H9 (cell line): ENCODE data around the gene IL15RA. TPM values are rescaled to one million over a fixed set of nuclear protein-coding genes. Genes with fewer than 3 reads are reported as not detected.
A peak's percentile ranks its signal among the peaks of the same experiment; 100 is the strongest.

Experiments
- DNase-seq: peaks from one replicate; pipeline ENCODE4 v3.0.0-alpha.2; 2017
- H2AFZ ChIP-seq: one replicate; pipeline ENCODE4 v1.6.1; 2013; ENCODE audit warnings: mild to moderate bottlenecking, low read length, control low read depth, moderate library complexity
- H2AK5ac ChIP-seq: 2 replicates; pipeline ENCODE4 v1.6.1; 2013; ENCODE audit warnings: low read length, control low read depth, mixed read lengths; ENCODE audit not compliant: insufficient read length
- H2BK120ac ChIP-seq: one replicate; pipeline ENCODE4 v1.6.1; 2013; ENCODE audit warnings: low read depth, mild to moderate bottlenecking, low read length, control low read depth, inconsistent platforms; ENCODE audit not compliant: poor library complexity, severe bottlenecking
- H2BK12ac ChIP-seq: 2 replicates; pipeline ENCODE4 v1.6.1; 2013; ENCODE audit warnings: low read length, control low read depth, mixed read lengths, low read depth; ENCODE audit not compliant: insufficient read length
- H2BK15ac ChIP-seq: 2 replicates; pipeline ENCODE4 v1.6.1; 2013; ENCODE audit warnings: low read depth, low read length, control low read depth
- H2BK20ac ChIP-seq: one replicate; pipeline ENCODE4 v1.6.1; 2013; ENCODE audit warnings: low read depth, mild to moderate bottlenecking, low read length, control low read depth, inconsistent platforms; ENCODE audit not compliant: poor library complexity, severe bottlenecking
- H2BK5ac ChIP-seq: 2 replicates; pipeline ENCODE4 v1.6.1; 2013; ENCODE audit warnings: low read length, control low read depth, mixed read lengths; ENCODE audit not compliant: insufficient read length
- H3K14ac ChIP-seq: 2 replicates; pipeline ENCODE4 v1.6.1; 2013; ENCODE audit warnings: low read length, control low read depth; ENCODE audit not compliant: insufficient read depth
- H3K18ac ChIP-seq: 2 replicates; pipeline ENCODE4 v1.6.1; 2013; ENCODE audit warnings: low read depth, mild to moderate bottlenecking, mixed read lengths, low read length, control low read depth; ENCODE audit not compliant: insufficient read length
- H3K23ac ChIP-seq: 2 replicates; pipeline ENCODE4 v1.6.1; 2013; ENCODE audit warnings: low read length, control low read depth, mixed read lengths, low read depth; ENCODE audit not compliant: insufficient read length
- H3K23me2 ChIP-seq: 2 replicates; pipeline ENCODE4 v1.6.1; 2013; ENCODE audit warnings: low read depth, mild to moderate bottlenecking, mixed read lengths, low read length, control low read depth; ENCODE audit not compliant: insufficient read length, poor library complexity, severe bottlenecking
- H3K27ac ChIP-seq: 2 replicates; pipeline ENCODE4 v1.5.1; 2013; ENCODE audit warnings: low read length, control low read depth, mixed read lengths, low read depth; ENCODE audit not compliant: insufficient read length
- H3K27me3 ChIP-seq: 2 replicates; pipeline ENCODE4 v1.6.1; 2013; ENCODE audit warnings: low read length, control low read depth, inconsistent platforms; ENCODE audit not compliant: insufficient read depth
- H3K4ac ChIP-seq: 2 replicates; pipeline ENCODE4 v1.6.1; 2013; ENCODE audit warnings: low read depth, mild to moderate bottlenecking, control low read depth, inconsistent platforms, low read length, moderate library complexity
- H3K4me1 ChIP-seq: 2 replicates; pipeline ENCODE4 v1.6.1; 2013; ENCODE audit warnings: low read length, control low read depth, inconsistent platforms; ENCODE audit not compliant: insufficient read depth
- H3K4me2 ChIP-seq: 2 replicates; pipeline ENCODE4 v1.6.1; 2013; ENCODE audit warnings: low read length, control low read depth, mixed read lengths; ENCODE audit not compliant: insufficient read length, insufficient read depth
- H3K56ac ChIP-seq: 2 replicates; pipeline ENCODE4 v1.6.1; 2013; ENCODE audit warnings: low read depth, mild to moderate bottlenecking, mixed read lengths, low read length, control low read depth; ENCODE audit not compliant: insufficient read length
- H3K79me1 ChIP-seq: 2 replicates; pipeline ENCODE4 v1.6.1; 2013; ENCODE audit warnings: low read depth, mild to moderate bottlenecking, moderate library complexity, low read length, control low read depth, inconsistent platforms; ENCODE audit not compliant: insufficient read depth, poor library complexity, severe bottlenecking
- H3K79me2 ChIP-seq: 2 replicates; pipeline ENCODE4 v1.6.1; 2013; ENCODE audit warnings: low read length, control low read depth, inconsistent platforms; ENCODE audit not compliant: insufficient read depth
- H3K9ac ChIP-seq: 2 replicates; pipeline ENCODE4 v1.6.1; 2013; ENCODE audit warnings: low read length, control low read depth, mixed read lengths; ENCODE audit not compliant: insufficient read length; ENCODE audit errors: extremely low read depth
- H3K9me3 ChIP-seq: one replicate; pipeline ENCODE4 v1.6.1; 2013; ENCODE audit warnings: low read depth, low read length, inconsistent platforms; ENCODE audit not compliant: control insufficient read depth
- H3T11ph ChIP-seq: one replicate; pipeline ENCODE4 v1.6.1; 2013; ENCODE audit warnings: mild to moderate bottlenecking, low read length, control low read depth, inconsistent platforms
- H4K20me1 ChIP-seq: one replicate; pipeline ENCODE4 v1.6.1; 2013; ENCODE audit not compliant: control insufficient read depth, insufficient read length, insufficient read depth
- H4K5ac ChIP-seq: 2 replicates; pipeline ENCODE4 v1.6.1; 2013; ENCODE audit warnings: low read depth, mild to moderate bottlenecking, mixed read lengths, low read length, control low read depth; ENCODE audit not compliant: insufficient read length
- H4K8ac ChIP-seq: replicated peaks from 2 replicates; pipeline ENCODE4 v1.6.1; 2013; ENCODE audit warnings: low read length, control low read depth, mixed read lengths, low read depth; ENCODE audit not compliant: insufficient read length
- H4K91ac ChIP-seq: 2 replicates; pipeline ENCODE4 v1.6.1; 2013; ENCODE audit warnings: low read depth, mild to moderate bottlenecking, moderate library complexity, mixed read lengths, low read length, control low read depth; ENCODE audit not compliant: insufficient read length
- H3K27ac Mint-ChIP-seq, 3 experiments: 2 replicates in 2 of 3; 3 replicates in 1 of 3; pipeline ENCODE4 v1.8.0; 2020 to 2021; ENCODE audit warnings: mixed read lengths in 3 of 3, mild to moderate bottlenecking in 1 of 3, moderate library complexity in 1 of 3
- H3K27me3 Mint-ChIP-seq: 2 replicates; pipeline ENCODE4 v1.8.0; 2021; ENCODE audit warnings: low read depth, mild to moderate bottlenecking, moderate library complexity, mixed read lengths
- H3K36me3 Mint-ChIP-seq, 3 experiments: 2 replicates in 2 of 3; 3 replicates in 1 of 3; pipeline ENCODE4 v1.8.0; 2020 to 2021; ENCODE audit warnings: low read depth in 3 of 3, mixed read lengths in 3 of 3; ENCODE audit not compliant: insufficient read depth in 1 of 3
- H3K4me1 Mint-ChIP-seq, 2 experiments: 2 replicates each; pipeline ENCODE4 v1.8.0; 2020; ENCODE audit warnings: mixed read lengths in 2 of 2
- H3K4me3 Mint-ChIP-seq, 2 experiments: 2 replicates in 1 of 2; 3 replicates in 1 of 2; pipeline ENCODE4 v1.8.0; 2020 to 2021; ENCODE audit warnings: mild to moderate bottlenecking in 2 of 2, mixed read lengths in 2 of 2, moderate library complexity in 1 of 2
- H3K9me3 Mint-ChIP-seq, 2 experiments: 2 replicates in 1 of 2; 3 replicates in 1 of 2; pipeline ENCODE4 v1.8.0; 2020; ENCODE audit warnings: mild to moderate bottlenecking in 2 of 2, mixed read lengths in 2 of 2, moderate library complexity in 1 of 2
- WGBS: extraction: QIAGEN DNeasy Blood & Tissue Kit; methylation state at CpG from one replicate; pipeline ENCODE4 v1.1.7; 2013; ENCODE audit warnings: missing lambda C conversion rate, low lambda C conversion rate, mixed read lengths; ENCODE audit not compliant: insufficient read length; ENCODE audit errors: extremely low coverage; 5-methylcytosine and 5-hydroxymethylcytosine counted together
- total RNA-seq: library from RNA; stranded (reverse); gene quantifications from 2 replicates; pipeline ENCODE4 v1.2.1, GENCODE V29; 2021
- TF ChIP-seq, protein P1 (sequence below): fragments of 200-600 bp; sonication (generic); conservative IDR thresholded peaks from 3 replicates; pipeline ENCODE4 v1.8.0; 2021; ENCODE audit warnings: antibody characterized with exemption, mild to moderate bottlenecking

The IL15RA gene
- total RNA-seq, 1 experiment from 2014 or later: 0.31 TPM

DNA sequence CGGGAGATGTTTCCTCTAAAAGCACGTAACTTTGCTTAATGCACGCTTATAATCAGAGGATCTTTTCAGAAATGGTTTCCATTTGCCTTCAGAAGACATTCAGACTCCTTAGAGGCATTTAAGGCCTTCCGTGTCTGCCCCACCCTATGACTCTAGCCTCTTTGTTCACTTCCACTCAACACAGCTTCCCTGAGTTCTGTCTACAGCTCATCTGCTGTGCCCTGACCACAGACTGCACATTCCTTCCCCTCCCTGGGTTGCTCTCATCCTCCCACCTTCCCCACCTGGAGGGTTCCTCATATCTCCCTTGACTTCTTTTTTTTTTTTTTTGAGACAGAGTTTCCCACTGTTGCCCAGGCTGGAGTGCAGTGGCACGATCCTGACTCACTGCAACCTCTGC, 70.7 kb downstream of the IL15RA start:
- no peak for DNase-seq
- Histone ChIP-seq H3K23me2 (no peaks in the 10 kb centered on the region), H2AFZ (no peak overlapping the region), H2BK120ac (no peak overlapping the region), H3K79me1 (no peaks in the 10 kb centered on the region), H3K18ac (no peak overlapping the region), H3K4ac (no peak overlapping the region), H2BK12ac (no peak overlapping the region), H3K23ac (no peak overlapping the region), H4K8ac (no peak overlapping the region), H2BK20ac (no peak overlapping the region), H3K4me2 (no peak overlapping the region), H3K56ac (no peak overlapping the region), H3K4me1 (no peaks in the 10 kb centered on the region), H4K91ac (no peak overlapping the region), H3K9me3 (no peaks in the 10 kb centered on the region), H3K27me3 (no peaks in the 10 kb centered on the region), H2BK5ac (no peak overlapping the region), H4K20me1 (no peaks in the 10 kb centered on the region), H4K5ac (no peak overlapping the region), H3K9ac (no peak overlapping the region), H3K27ac (no peak overlapping the region), H3K79me2 (no peaks in the 10 kb centered on the region), H2AK5ac (no peak overlapping the region), H3K14ac (no peak overlapping the region), H3T11ph (no peak overlapping the region), H2BK15ac (no peak overlapping the region)
- no CpG with 5 or more reads among the region's 5 CpGs for WGBS
- H3K27ac Mint-ChIP-seq: peak overlapping the region in 2 of 3 experiments; percentile 8 to 51; a peak in 1 of 7 replicates
- H3K4me1 Mint-ChIP-seq: no peaks in the 10 kb centered on the region
- TF ChIP-seq, protein P1, sequence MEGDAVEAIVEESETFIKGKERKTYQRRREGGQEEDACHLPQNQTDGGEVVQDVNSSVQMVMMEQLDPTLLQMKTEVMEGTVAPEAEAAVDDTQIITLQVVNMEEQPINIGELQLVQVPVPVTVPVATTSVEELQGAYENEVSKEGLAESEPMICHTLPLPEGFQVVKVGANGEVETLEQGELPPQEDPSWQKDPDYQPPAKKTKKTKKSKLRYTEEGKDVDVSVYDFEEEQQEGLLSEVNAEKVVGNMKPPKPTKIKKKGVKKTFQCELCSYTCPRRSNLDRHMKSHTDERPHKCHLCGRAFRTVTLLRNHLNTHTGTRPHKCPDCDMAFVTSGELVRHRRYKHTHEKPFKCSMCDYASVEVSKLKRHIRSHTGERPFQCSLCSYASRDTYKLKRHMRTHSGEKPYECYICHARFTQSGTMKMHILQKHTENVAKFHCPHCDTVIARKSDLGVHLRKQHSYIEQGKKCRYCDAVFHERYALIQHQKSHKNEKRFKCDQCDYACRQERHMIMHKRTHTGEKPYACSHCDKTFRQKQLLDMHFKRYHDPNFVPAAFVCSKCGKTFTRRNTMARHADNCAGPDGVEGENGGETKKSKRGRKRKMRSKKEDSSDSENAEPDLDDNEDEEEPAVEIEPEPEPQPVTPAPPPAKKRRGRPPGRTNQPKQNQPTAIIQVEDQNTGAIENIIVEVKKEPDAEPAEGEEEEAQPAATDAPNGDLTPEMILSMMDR: no peak
- no peaks in the 10 kb centered on the region for H3K9me3 Mint-ChIP-seq
- H3K27me3 Mint-ChIP-seq: no peaks in the 10 kb centered on the region
- no peak overlapping the region for H3K4me3 Mint-ChIP-seq
- H3K36me3 Mint-ChIP-seq: peaks cover 28 to 63% (median 56%) of the 10 kb centered on the region in 3 experiments; a peak in 6 of 7 replicates
